GM10248 (cell line): ENCODE measurements around the gene STX1B.

Experiments used
- CTCF ChIA-PET: fragments of 300-600 bp; sonication (Branson Sonifier 250); formaldehyde crosslinking; extraction: SDS; loops from one replicate; lab custom pipeline; 2021; ENCODE audit warnings: antibody characterized with exemption; lab: Yijun Ruan, JAX
- POLR2A ChIA-PET: fragments of 350-650 bp; sonication (Branson Sonifier 250); formaldehyde crosslinking; extraction: SDS; loops from one replicate; lab custom pipeline; 2020; ENCODE audit warnings: antibody characterized with exemption; lab: Yijun Ruan, JAX
- DNase-seq: peaks from one replicate; pipeline ENCODE4 v3.0.0; 2012; ENCODE audit errors: extremely low spot score
- TF ChIP-seq, protein P1 (sequence below): IDR thresholded peaks from 2 replicates; pipeline ENCODE4 v1.5.1; 2012; ENCODE audit warnings: mild to moderate bottlenecking, low read depth; ENCODE audit errors: extremely low read depth, missing control alignments, control extremely low read depth

STX1B gene

DNA sequence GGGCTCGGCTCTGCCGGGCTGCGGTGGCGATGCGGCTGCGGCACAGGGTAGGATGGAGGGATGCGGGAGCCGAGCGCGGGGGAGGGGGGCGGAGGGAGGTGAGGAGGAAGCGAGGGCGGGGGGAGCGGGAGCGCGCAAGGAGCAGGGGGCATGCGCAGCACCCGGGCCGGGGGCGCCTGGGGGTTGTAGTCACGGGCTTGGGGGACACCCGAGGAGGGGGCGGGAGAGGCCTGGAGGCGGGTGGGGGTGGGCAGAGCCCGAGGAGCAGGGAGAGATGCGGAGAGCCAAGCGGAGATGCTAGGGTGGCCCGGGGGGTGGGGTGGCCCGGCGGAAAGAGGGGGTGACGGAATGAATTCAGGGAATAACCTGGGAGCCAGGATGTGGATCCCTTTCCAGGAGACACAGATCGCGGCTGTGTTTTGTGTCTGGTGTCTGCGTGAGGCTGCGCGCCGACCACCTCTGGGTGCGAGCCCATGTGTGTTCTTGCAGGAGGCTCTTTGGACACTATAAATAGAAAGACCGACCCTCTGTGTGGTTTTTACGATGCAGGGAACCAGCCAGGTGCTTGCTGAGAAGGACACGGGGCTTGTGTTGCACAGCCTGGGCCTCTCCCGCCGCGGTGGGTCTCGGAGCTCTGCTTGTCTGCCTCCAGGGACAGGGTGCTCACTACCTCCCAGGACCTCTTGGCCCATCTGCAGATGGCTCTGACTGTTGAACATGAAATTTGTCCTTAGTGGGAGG lies at the start of gene STX1B:
STX1B (minus strand) TSS at position 54 of the 741 bp plus-strand sequence. CDS start 242 bp downstream, outside the sequence.
- TF ChIP-seq, protein P1, sequence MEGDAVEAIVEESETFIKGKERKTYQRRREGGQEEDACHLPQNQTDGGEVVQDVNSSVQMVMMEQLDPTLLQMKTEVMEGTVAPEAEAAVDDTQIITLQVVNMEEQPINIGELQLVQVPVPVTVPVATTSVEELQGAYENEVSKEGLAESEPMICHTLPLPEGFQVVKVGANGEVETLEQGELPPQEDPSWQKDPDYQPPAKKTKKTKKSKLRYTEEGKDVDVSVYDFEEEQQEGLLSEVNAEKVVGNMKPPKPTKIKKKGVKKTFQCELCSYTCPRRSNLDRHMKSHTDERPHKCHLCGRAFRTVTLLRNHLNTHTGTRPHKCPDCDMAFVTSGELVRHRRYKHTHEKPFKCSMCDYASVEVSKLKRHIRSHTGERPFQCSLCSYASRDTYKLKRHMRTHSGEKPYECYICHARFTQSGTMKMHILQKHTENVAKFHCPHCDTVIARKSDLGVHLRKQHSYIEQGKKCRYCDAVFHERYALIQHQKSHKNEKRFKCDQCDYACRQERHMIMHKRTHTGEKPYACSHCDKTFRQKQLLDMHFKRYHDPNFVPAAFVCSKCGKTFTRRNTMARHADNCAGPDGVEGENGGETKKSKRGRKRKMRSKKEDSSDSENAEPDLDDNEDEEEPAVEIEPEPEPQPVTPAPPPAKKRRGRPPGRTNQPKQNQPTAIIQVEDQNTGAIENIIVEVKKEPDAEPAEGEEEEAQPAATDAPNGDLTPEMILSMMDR: no peak
- no peak for DNase-seq
- ChIA-PET POLR2A (no interaction called here), CTCF (no interaction called here)

DNA sequence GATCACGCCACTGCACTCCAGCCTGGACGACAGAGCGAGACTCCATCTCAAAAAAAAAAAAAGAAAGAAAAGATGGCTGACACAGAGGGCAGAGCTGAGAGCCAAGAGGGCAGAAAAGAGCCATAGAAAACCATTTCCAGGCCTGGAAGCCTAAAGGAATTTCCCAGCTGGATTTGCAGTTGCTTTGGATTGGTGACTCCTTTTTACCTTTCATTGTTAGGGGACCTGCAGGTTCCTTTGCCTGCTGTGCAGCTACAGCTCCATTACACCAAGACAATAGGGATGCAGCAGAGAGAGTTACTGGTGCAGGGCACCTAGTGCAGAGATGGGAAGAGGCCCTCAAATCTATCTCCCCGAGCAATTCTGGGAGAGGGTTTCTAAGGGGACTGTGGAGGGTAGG lies 45.2 kb upstream of the STX1B start:
- TF ChIP-seq, protein P1: no peak
- no peak for DNase-seq
- ChIA-PET POLR2A (no interaction called here), CTCF (no interaction called here)

DNA sequence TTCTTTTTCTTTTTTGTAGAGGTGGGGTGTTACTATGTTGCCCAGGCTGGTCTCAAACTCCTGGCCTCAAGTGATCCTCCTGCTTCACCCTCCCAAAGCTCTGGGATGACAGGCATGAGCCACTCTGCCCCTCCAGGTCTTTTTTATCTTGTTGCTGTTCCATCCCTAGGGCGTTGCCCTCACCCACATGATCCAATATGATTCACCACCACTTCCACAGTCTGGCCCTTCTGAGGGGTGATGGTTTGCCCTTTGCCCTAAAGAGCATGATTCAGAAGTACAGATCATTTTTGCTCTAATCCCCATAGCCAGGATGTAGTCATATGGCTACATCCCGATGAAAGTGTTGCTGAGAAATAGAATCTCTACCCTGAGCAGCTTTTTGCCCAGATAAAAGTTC lies 41.7 kb upstream of the STX1B start:
- CTCF ChIA-PET: no interaction called here
- POLR2A ChIA-PET: no interaction called here
- TF ChIP-seq, protein P1: no peak
- no peak for DNase-seq

DNA sequence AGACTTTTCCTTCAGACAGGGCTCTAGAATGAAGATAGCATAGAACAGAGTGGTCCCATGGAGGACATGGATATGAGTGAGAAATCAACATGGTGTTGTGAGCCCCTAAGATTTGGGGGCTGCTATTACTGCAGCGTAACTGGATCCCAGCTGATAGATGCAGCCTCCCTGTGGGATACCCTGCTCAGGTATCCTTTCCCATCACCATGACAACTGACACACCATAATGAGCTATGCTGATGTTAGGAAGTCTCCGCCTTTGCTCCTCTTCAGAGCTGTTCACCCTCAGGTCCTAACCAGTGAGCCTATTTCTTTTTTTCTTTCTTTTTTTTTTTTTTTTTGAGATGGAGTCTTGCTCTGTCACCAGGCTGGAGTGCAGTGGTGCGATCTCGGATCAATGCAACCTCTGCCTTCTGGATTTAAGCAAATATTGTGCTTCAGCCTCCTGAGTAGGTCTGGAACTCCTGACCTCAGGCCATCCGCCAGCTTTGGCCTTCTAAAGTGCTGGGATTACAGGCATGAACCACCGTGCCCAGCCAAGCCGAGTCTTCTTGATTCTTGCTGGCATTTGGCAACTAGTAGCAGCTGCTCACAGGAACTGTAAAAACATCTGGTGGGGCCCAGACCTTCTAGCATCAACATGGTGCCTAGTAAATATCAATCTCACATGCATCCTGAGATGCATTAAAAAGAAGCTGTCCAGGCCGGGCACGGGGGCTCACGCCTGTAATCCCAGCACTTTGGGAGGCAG lies 40.0 kb upstream of the STX1B start:
- CTCF ChIA-PET: interaction anchor here (0.9 to 1.3 kb wide), 2 partner anchors 9 to 14 kb away, joined by 3 to 5 read pairs; no protein-coding TSS in a partner anchor
- POLR2A ChIA-PET: interaction anchor here (0.6 kb wide), 1 partner anchor 34 kb away, joined by 3 read pairs; no protein-coding TSS in a partner anchor
- TF ChIP-seq, protein P1: no peak
- DNase-seq: no peak

DNA sequence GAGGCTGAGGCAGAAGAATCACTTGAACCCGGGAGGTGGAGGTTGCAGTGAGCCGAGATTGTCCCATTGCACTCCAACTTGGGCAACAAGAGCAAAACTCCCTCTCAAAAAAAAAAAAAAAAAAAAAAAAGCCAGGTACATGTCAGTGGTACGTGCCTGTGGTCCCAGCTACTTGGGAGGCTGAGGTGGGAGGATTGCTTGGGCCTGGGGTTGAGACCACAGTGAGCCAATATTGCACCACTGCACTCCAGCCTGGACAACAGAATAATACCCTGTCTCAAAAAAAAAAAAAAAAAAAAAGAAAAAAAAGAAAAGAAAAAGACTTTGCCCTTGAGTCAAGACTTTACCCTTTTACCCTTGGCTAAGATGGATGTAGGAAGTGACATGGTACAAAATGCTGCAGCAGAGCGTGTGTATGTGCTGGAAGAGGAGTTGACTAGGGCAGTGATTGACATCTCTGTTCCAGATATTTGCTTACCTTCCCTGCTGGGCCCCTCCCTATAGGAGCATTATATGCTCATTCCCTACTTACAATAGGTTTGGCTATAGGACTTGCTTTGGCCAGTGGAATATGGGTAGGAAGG lies 33.6 kb upstream of the STX1B start:
- DNase-seq: no peak
- ChIA-PET POLR2A (no interaction called here), CTCF (no interaction called here)
- TF ChIP-seq, protein P1: no peak

DNA sequence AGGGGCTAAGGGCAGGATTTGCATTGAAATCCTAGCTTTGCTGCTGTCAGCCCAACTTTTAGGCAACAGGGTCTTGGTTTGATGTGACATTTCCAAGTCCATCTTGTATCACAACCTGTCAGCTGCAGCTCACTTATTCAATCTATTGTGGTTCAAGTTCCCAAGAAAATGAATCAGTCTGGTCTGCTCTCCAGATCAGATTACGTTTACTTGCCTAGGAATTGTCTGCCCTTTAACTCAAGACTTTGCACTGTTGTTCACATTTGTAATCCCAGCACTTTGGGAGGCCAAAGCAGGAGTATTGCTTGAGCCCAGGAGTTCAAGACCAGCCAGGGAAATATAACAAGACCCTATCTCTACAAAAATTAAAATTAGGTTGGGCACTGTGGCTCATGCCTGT lies 32.9 kb upstream of the STX1B start:
- TF ChIP-seq, protein P1: no peak
- DNase-seq: no peak
- POLR2A ChIA-PET: no interaction called here
- CTCF ChIA-PET: interaction anchor here (1.3 to 1.9 kb wide), 2 partner anchors 16 to 31 kb away, joined by 3 to 4 read pairs; partner anchors contain the start of genes ZNF646 and ZNF668
